Renal cortical epithelial cell (primary cell): ENCODE data around the gene GNG11. TPM values are rescaled to one million over a fixed set of nuclear protein-coding genes. Genes with fewer than 3 reads are reported as not detected.
"Not testable (repeated sequence)": the region's sequence is repeated elsewhere in the genome, so short reads cannot be mapped to it uniquely, and the experiment has no call there.

Experiments used
- DNase-seq: peaks from one replicate; pipeline ENCODE4 v3.0.0-alpha.2; 2011; ENCODE audit warnings: low read depth
- total RNA-seq: library from RNA; depleted of rRNA; stranded (reverse); fragments of >200 nt; gene quantifications from 2 replicates; pipeline ENCODE4 v1.2.3, GENCODE V29; 2014

GNG11 gene
- total RNA-seq: 26.0 and 35.1 TPM in 2 replicates

DNA sequence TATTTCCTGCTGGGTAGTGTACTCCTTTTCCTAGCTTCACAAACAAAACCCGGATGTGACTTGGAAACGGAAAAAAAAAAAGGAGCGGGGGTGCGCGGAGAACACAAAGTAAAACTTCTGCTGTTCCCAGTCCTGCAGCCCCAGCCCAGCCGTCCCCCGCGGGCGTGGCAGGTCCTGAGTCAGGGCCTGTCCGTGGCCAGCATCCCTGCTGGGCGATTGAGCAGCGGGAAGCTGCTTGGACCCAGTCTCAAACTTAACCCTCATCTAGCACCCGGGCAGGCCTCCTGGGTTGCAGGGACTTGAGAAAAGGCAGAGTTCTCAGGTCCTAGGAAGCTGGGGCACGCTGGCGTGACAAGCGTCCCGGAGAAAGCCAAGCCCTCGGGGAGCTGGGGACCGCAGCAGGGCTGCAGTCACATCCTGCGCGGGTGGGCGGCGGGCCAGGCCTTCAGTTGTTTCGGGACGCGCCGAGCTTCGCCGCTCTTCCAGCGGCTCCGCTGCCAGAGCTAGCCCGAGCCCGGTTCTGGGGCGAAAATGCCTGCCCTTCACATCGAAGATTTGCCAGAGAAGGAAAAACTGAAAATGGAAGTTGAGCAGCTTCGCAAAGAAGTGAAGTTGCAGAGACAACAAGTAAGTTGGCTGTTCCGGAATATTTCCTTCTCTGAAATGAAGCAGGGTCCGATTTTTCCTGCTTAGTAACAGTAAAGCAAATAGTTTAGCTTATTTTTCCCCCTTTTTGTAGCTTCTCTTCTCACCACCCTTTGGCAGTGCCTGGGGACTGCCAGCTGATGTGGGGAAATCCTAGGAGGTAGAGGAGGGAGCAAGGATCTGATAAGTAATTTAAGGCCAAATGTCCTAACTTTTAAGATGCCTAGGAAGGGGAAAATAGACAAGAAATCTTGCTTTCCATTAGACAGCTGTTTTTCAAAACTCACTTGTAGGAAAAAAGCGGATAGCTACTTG, at the start of gene GNG11:
Gene GNG11, plus strand, starts transcription at position 129 of the 960 bp plus-strand sequence. Its CDS starts 403 bp downstream, at position 532.
- peak; percentile 54 for DNase-seq

DNA sequence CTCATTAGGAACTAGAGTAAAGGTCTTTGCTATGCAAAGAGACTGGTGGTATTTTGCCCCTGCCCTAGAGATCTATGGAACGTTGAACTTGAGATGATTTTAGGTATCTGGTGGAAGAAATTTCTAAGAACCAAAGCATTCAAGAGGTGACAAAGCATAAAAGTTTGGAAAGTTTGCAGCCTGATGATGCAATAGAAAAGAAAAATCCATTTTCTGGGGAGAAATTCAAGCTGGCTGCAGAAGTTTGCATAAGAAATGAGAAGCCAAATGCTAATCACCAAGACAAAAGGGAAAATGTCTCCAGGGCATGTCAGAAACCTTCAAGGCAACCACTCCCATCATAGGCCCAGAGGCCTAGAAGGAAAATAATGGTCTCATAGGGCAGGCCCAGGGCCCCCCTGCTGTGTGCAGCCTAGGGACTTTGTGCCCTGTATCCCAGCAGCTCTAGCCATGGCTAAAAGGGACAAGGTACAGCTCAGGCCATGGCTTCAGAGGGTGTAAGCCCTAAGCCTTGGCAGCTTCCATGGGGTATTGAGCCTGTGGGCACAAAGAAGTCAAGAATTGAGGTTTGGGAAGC, 47.4 kb upstream of the GNG11 start:
- DNase-seq: no peak

DNA sequence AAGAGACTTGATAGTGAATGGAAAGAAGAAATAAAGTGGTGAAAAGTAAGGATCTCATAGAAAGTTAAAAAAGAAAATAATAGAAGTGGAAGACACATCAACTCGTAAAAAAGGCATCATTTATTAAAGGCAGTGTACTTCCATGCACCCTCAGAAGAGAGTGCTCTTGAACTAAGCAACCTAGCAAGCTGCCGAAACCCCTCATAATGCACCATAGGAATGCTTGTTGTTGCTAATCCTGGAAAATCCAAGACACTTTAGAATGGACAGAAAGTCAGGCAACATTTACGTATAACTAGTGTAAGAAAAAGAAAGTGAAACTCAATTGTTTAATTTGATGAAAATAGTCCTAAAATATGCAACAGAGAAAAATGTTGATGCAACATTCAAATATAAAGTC, 43.8 kb upstream of the GNG11 start:
- DNase-seq: no peak

DNA sequence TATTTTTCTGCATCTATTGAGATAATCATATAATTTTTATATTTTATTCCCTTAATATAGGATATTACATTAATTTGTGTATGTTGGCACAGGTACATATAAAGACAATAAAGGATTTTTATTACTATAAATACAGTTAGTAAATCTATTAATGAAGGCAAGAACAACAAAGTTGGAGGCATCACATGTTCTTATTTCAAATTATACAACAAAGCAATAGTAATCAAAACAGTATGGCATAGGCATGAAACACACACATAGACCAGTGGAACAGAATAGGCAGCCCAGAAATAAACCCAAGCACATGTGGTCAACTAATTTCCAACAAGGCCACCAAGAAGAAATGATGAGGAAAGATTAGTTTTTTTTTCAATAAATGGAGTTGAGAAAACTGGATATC, 42.2 kb upstream of the GNG11 start:
- DNase-seq: no peak

DNA sequence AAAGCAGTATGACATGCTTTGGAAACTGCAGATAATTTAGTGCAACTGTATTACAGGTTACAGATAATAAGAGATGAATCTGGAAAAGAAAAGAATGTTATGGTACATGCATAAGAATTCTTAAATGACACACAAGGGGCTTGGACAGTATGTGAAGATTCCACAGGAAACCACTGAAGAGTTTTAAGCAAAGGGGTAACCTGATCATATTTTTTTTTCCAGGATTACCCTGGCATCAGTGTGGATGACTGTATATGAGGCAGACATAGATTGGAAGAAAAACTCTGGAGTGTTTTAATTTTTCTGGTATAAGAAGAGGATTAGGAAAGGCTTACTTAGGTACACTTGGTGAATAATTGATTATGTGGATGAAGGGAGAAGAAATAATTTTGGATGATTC, 39.1 kb upstream of the GNG11 start:
- DNase-seq: no peak

DNA sequence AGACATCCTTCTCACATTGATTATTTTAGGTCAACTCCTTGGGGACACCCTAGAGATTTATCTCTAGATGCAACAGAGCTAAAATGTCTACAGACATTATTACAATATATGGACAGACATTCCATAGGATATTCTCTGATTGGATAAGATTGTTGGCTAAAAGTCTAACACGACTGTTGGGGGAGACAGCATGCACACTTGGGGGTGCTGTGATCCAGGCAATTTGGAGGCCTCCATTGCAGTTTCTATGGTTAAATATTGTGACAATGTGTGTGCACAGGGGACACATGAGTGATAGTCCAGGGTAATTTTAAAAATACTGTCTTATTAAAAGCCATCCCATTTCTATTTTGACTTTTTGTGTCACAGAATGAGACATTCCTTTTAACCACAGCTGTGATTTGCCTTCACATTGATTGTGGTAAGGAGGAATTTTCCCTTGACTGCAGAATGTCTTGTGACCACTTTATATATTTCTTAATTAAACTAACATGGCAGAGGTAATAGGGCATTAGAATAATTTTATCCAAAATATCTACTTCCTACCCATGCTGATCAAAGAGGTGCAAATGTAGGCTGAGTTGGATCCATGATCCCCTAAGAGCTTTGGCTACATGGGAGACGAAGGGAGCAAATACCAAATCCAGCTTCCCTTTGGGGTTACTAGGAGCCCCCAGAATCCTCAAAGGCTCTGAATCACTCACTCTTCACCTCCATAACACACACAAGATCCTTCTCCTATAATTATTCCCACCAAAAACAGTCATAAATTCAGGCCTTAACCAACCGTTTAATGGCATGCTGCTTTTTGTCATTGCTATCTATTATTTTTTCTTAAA, 38.2 kb upstream of the GNG11 start:
- no peak for DNase-seq

DNA sequence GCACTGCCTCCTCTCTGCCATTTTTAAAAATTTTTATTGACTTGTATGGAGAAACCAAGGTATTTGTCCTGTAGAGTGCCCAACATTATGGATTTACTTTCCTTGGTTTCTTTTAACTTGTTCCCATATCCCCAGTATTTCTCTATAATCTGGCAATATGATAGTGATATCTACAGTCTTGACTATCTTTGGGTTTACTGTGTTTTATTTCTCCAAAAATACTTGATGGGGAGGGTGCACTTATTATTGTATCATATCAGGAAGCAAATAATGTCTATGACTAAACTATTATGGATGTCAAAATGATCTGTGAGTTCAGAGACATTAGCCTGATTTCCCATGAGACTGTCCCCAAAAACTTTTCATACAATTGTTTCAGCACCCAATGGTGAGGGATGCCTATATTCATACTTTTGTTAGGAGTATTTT, 37.6 kb upstream of the GNG11 start:
- peak; percentile 63 for DNase-seq

DNA sequence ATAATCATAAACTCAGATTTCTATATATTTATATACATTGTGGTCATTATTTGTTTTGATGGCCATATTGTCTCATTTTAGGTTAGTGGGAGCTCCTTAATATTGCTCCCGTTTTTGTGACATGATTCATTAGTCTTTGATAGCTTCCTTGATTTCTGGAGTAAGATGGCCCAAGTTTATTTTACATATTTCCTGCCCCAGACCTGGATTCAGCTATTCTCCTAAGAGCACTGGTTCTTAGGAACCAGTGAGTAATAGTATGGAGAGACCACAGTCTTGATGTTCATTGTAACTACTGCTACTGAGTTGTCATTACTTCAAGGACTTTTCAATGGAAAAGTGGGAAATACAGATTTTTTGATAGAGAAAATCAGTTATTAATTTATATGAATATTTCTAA, 37.0 kb upstream of the GNG11 start:
- DNase-seq: peak; percentile 69

DNA sequence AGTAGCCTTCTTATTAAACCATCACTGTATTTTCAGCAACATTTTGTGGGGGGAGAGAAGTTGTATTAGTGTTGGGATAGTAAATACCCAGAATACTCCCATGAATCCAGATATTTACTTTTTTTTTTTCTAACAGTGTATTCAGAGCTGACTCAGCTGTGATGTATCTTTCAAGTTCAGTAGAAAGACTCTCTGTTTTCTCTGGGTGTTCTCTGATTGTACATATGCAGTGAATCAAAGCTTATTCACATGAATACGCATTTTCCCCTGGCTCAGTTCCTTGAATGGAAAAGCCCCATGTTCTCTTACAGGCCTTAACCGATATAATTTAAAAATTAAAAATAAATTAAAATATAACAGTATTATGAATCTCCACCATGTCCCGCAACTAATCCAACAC, 32.3 kb upstream of the GNG11 start:
- peak; percentile 67 for DNase-seq

DNA sequence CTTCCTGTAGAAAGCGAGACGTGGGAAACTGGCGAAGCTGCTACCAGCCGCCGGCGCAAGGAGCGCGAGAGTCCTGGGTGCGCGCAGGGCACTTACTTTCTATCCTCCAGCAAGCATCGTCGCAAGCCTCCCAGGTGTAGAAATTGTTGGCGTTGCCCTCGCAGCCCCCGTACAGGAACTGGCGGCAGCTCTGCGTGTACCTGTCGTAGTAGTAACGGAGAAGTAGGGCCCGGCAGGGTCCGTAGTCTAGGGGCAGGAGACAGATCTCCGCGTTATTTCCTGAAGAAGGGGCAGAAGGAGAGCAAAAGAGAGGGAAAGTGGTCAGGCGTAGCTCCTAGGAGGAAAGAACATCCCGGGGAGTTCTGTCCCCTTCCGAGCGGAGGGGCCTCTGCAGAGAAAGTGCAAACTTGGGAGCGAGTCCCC, 31.5 kb upstream of the GNG11 start:
- peak; percentile 49 for DNase-seq

DNA sequence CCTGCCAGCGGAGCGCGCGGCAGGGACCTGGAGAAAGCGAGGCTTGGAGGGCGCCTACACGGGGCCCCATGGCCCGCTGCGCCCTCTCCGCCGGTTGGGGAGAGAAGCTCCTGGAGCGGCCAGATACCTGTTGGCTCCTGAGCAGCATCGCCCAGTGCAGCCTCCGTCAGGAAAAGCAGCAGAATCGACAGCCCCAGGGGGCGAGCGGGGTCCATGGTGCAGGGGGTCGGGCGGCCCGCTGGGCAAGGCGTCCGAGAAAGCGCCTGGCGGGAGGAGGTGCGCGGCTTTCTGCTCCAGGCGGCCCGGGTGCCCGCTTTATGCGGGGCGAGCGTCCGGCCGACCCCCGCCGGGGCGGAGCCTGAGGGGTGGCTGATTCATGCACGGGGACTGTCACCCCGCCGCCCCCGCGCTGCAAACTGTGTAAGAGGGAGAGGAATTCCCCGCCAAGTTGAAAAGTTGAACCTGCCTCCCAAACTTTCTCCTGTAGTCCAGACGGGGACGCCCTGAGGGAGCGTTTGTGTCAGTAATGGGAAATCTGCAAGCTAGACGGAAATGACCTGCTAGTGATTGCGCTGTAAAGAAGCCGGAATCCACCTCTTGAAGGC, 31.0 kb upstream of the GNG11 start, which contains the start of gene TFPI2:
Gene TFPI2, minus strand, starts transcription at position 290 of the 605 bp plus-strand sequence. Its CDS starts 75 bp downstream, at position 215.
- DNase-seq: peak; percentile 96

DNA sequence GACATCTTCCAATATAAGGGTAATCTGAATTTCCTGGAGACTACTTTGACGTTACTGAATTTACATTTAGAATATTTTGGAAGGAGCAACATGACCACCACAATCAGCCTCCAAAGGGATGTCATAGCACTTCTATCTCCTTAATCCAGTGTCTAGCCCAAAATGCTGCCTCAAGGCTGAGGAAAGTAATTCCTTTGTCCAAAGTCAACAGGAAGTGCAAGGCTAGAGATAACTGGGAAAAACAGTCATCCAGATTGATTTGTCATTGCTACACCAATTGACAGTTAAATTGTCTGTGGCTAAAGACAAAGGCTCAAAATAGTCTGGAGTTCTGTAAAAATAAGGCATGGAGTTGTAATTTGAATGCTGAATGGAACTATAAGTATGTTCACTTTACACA, 27.1 kb upstream of the GNG11 start:
- DNase-seq: peak; percentile 19

DNA sequence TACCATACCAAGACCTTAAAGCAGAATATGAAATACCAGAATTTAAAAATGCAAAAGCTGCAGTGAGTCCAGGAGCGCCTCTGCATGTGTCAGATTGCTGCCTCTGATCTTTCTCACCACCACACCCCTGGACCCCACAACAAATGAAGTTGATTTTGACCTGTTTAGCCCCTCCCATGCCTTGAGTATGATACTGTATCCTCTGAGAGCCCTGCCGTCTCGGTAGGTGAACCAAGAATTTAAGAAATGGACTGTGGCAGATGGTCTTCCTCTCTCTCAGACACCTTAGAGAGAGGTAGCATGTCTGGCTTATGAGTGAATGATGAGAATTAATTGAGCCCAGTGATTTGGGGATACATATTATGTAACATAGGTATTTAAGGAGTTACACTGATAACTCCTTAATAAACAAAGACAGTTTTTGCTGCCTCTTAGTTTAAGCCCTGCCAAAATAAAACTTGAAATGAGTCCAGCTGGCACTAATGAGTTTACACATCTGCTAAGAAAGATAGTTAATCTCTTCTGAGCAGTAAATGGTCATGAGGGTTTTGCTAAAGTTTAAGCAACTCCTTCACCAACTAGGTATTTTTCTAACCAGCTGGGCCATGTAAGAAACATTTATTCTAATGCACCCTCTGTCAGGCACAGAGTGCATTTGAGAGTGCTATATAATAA, 26.4 kb upstream of the GNG11 start:
- DNase-seq: no peak

DNA sequence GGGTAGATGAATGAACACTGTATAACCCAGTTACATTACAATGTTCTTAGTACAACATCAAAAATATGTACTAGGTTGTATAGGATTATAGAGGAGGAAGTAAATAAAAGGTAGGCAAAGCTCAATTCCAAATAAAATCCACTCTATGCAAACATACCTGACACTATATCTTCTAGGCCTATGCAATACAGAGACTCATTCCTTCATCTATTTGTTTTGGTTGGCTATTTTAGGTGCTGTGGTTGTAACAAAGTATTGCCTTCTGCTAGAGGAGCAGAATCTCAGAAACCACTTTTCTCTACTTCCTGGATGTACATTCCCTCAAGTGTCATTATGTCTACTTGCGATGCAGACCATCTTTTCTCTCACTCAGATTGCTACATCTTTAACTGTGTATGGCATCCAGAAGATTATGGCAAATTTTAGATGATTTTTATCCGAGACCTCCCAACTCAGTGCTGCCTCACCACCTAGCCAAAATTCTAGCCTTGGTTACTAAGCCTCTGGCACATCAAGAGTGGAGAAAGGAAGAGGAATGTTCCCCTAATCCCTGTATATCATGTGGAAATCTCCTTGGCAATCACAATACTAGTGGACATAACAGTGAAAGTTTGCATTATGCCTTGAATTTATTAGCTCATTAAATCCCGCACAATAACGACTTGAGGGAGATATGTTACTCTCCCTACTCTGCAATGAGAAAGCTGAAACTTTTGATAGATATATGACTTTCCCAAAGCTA, 25.5 kb upstream of the GNG11 start:
- DNase-seq: no peak

DNA sequence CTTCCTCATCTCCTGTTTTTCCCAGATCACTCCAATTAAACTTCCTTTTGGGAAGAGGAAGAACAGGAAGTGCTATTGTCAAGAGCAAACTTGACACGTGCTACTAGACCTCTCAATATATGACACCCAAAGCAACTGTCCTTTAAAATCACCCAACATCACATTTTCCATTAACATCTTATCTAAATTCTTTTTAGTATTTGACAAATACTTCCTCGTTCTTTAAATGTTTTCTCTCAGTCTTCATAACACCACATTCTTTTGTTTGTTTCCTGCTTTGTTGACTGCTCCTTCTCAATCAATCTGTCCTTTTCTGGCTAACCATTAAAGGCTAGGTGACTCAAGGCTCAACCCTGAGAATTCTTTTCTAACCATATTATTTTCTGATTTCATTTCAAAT, 23.9 kb upstream of the GNG11 start:
- DNase-seq: peak; percentile 65

DNA sequence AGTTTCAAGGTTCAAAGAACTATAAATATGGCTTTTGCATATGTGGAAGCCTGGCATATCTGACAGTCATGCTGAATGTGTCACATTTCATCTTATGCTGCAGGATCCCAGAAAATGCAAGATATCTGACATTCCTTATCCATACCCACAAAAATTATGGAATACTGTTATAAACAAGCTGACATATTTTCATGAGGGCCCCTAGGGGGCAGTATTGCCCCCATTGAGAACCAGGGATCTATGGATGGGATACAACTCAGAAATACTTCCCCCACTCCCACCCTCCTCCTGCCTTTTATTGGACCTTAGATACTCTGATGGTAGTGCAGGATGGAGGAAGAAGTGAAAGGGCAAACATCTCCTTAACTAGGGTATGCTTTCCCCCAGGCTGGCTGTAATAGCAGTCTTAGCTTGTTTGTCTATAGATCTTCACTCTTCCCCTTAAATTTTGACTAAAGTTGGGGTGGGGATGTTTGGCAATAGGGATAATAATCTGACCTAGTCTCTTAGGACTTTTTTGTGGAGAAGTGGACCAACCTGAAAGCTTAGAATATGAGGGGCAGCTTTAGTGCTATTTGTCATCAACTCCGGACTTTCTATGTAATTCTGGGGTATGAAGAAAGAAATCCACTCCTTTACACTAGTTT, 18.6 kb upstream of the GNG11 start:
- peak; percentile 64 for DNase-seq

DNA sequence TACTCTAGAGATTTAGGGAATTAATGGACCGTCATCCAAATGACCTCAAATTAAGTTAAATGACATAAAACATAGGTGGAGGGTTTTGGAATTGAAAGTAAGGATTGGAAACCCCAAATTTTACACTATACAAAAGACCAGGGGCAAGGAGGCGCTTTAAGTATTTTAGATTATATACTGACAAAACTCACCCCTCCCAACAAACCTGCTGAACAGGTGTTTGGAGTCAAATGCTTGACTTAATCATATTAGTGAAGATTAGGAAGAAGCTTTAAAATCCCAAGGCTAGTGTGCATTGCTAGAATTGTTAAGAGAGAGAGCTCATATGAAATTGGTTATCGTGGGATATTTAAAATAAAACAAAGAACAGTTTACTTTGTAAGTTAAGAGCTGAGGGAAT, 15.3 kb upstream of the GNG11 start, which contains the start of gene GNGT1:
Gene GNGT1, plus strand, starts transcription at position 301 of the 400 bp plus-strand sequence. CDS start 180 bp downstream, outside the sequence.
- no peak for DNase-seq

DNA sequence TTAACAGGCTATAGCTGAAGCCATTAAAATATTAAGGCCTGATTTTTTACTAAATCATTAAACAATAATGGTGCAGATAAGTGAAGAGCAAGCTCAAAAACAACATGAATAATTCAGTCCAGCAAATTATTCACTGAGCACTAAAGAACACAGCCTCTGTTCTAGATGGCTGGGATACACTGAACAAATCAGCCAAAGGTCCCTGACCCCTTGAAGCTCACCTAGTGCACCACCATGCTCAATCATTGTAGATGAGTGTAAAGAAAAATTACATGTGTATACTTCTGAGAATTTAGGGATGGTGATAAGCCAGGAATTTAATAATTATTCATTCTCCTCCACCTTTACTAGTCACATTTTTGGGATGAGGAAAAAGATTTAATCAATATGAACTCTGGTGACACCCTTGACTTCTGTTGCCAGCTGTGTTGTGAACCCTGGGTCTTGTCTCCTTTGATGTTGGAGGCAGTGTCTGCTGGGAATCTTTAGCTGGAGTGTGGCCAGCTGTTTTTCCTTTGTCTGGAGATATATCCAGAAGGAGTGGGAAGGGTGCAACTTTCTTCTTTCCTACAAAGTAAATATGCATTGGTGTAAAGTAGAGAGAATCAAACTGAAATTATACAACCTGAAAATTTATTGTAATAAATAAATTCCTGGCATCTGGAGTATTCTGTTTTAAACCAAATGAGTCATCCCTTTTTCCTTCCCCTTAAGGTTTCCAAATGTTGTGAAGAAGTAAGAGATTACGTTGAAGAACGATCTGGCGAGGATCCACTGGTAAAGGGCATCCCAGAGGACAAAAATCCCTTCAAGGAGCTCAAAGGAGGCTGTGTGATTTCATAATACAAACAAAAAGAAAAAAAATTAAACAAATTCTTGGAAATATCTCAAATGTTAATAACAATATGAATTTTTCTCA, 11.2 kb upstream of the GNG11 start:
- peak; percentile 46 for DNase-seq

DNA sequence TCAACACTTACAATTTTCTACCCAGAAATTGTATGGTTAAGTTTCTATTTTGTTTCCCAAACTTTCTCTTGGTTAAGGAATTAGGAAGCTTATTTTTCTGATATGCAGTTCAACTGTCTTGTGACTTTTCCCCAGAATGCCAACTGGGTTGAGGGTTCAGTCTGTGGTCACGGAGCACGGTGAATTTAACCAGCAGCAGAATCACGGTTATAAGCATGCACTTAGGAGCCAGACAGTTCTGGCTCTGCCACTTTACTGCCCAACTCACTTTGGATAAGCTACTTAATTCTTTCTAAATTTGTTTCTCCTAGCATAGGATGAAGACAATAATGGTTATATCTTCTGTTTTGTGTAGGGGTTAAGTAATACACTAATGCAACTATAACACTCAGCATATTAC, 10.3 kb upstream of the GNG11 start:
- DNase-seq: not testable (repeated sequence)
